MCF 10A (cell line): ENCODE results near the gene GLA. TPM values are rescaled to one million over a fixed set of nuclear protein-coding genes. Genes with fewer than 3 reads are reported as not detected.

ENCODE experiments used
- BruUV-seq: library from RNA; stranded (reverse); fragments of 400-500 nt; replicated peaks from 2 replicates; lab custom pipeline; 2021; lab: Mats Ljungman, UMichigan
- CTCF ChIA-PET: fragments of 300-600 bp; sonication (Branson Sonifier 250); formaldehyde crosslinking; extraction: SDS; loops from one replicate; lab custom pipeline; 2021; ENCODE audit warnings: antibody characterized with exemption, inconsistent platforms; lab: Yijun Ruan, JAX
- POLR2A ChIA-PET: fragments of 300-600, 350-650 bp; sonication (Branson Sonifier 250); formaldehyde crosslinking; extraction: SDS; loops from one replicate; lab custom pipeline; 2020; ENCODE audit warnings: antibody characterized with exemption, inconsistent platforms; lab: Yijun Ruan, JAX
- DNase-seq: peaks from one replicate; pipeline ENCODE4 v3.0.0-alpha.2; 2018; ENCODE audit not compliant: unreplicated experiment
- H3K27ac Mint-ChIP-seq: one replicate; pipeline ENCODE4 v1.8.0; 2022; ENCODE audit warnings: mild to moderate bottlenecking, low read depth, mixed read lengths; ENCODE audit not compliant: unreplicated experiment
- H3K27me3 Mint-ChIP-seq: one replicate; pipeline ENCODE4 v1.8.0; 2022; ENCODE audit warnings: mixed read lengths; ENCODE audit not compliant: insufficient read depth, unreplicated experiment
- H3K36me3 Mint-ChIP-seq: one replicate; pipeline ENCODE4 v1.8.0; 2022; ENCODE audit warnings: mild to moderate bottlenecking, moderate library complexity, mixed read lengths; ENCODE audit not compliant: insufficient read depth, unreplicated experiment
- H3K4me1 Mint-ChIP-seq: one replicate; pipeline ENCODE4 v1.8.0; 2022; ENCODE audit warnings: mixed read lengths; ENCODE audit not compliant: insufficient read depth, unreplicated experiment
- H3K4me3 Mint-ChIP-seq: one replicate; pipeline ENCODE4 v1.8.0; 2022; ENCODE audit warnings: mild to moderate bottlenecking, moderate library complexity, mixed read lengths; ENCODE audit not compliant: unreplicated experiment
- H3K9me3 Mint-ChIP-seq: one replicate; pipeline ENCODE4 v1.8.0; 2022; ENCODE audit warnings: mixed read lengths; ENCODE audit not compliant: unreplicated experiment
- CTCF ChIP-seq: fragments of 200-600 bp; IDR thresholded peaks from one replicate; pipeline ENCODE4 v1.8.0; 2022; ENCODE audit warnings: antibody characterized with exemption, mild to moderate bottlenecking; ENCODE audit not compliant: unreplicated experiment
- intact Hi-C: fragments of 100-400 bp; cut with micrococcal nuclease; formaldehyde crosslinking; loops from 2 replicates; pipeline ENCODE4 v1.14.1; 2022
- total RNA-seq: library from RNA; stranded (reverse); gene quantifications from 2 replicates; pipeline ENCODE4 v1.2.3, GENCODE V29; 2022

GLA gene
- total RNA-seq, 1 experiment from 2014 or later: 13.3 TPM

DNA sequence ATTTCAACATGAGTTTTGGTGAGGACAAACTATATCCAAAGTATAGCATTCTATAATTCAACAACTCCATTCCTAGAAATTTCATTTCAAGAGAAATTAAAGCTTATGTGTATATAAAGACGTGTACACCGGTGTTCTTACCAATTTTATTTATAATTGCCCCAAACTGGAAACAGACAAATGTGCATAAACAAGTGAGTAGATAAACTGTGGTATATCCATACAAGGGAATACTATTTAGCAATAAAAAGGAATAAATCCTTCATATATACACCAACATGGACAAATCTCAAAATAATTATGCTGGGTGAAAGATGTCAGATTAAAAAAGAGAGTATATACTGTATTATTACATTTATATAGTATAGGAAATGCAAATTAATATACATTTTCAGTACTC, 20.2 kb upstream of the GLA start:
- POLR2A ChIA-PET: no interaction called here

DNA sequence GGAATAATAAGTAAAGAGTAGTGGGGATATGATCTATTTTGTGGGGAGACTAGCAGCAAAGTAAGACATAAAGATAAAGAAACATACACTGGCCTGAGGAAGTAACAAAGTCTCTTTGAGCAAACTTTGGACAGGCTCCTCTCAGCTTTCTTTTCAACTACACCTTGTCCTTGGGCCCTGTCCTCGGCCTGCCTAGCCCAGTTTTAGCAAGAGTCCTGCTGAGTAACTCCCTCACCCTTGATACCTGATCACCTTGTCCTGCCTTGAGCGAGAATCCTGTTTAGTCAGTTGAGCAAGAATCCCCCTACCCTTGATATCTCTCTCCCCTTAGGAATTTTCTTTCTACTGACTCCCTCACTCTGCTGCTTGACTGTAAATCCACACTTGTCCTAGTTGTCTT, 11.8 kb upstream of the GLA start:
- BruUV-seq: no TSS peak
- H3K9me3 Mint-ChIP-seq: no peaks in the 10 kb centered on the region
- ChIA-PET CTCF (no interaction called here), POLR2A (interaction anchor here (1.3 kb wide), 1 partner anchor 10 kb away, joined by 4 read pairs; no protein-coding TSS in a partner anchor)
- no peak overlapping the region for H3K4me3 Mint-ChIP-seq
- intact Hi-C loops: loop anchor here (5.0 kb wide), 2 partner anchors 178 to 668 kb away; no protein-coding TSS in a partner anchor
- no peak for TF ChIP-seq CTCF
- H3K27ac Mint-ChIP-seq: no peak overlapping the region
- no peaks in the 10 kb centered on the region for H3K4me1 Mint-ChIP-seq
- H3K36me3 Mint-ChIP-seq: no peaks in the 10 kb centered on the region
- peaks cover 65% of the 10 kb centered on the region for H3K27me3 Mint-ChIP-seq
- DNase-seq: no peak

More for the DNA sequence above, 20.2 kb upstream of the GLA start:
- H3K27me3 Mint-ChIP-seq: peaks cover 25% of the 10 kb centered on the region
- H3K4me3 Mint-ChIP-seq: no peak overlapping the region
- H3K4me1 Mint-ChIP-seq: no peaks in the 10 kb centered on the region
- no peak for TF ChIP-seq CTCF
- CTCF ChIA-PET: interaction anchor here (3.3 kb wide), 1 partner anchor 12 kb away, joined by 28 read pairs; no protein-coding TSS in a partner anchor
- intact Hi-C loops: no loop called here
- no peaks in the 10 kb centered on the region for H3K9me3 Mint-ChIP-seq
- no TSS peak for BruUV-seq
- H3K36me3 Mint-ChIP-seq: no peaks in the 10 kb centered on the region
- DNase-seq: no peak
- H3K27ac Mint-ChIP-seq: no peak overlapping the region

- Mint-ChIP-seq H3K4me3 (no peak overlapping the region), H3K36me3 (peaks cover 9% of the 10 kb centered on the region), H3K27ac (no peak overlapping the region), H3K27me3 (peaks cover 63% of the 10 kb centered on the region), H3K9me3 (no peaks in the 10 kb centered on the region), H3K4me1 (no peaks in the 10 kb centered on the region)
- POLR2A ChIA-PET: no interaction called here
- intact Hi-C loops: loop anchor here (5.0 kb wide), 2 partner anchors 179 to 669 kb away; no protein-coding TSS in a partner anchor
- no TSS peak for BruUV-seq
- CTCF ChIA-PET: interaction anchor here (0.6 to 3.7 kb wide), 7 partner anchors 10 to 496 kb away, joined by 3 to 28 read pairs (median 4); no protein-coding TSS in a partner anchor
- no peak for TF ChIP-seq CTCF
- no peak for DNase-seq
Observed at GRCh38 chrX:101417981-101418841, 10.5 kb upstream of the GLA start.

- no peak for DNase-seq
- Mint-ChIP-seq H3K4me3 (no peak overlapping the region), H3K4me1 (no peaks in the 10 kb centered on the region), H3K27me3 (peaks cover 69% of the 10 kb centered on the region), H3K9me3 (no peaks in the 10 kb centered on the region), H3K36me3 (peaks cover 18% of the 10 kb centered on the region), H3K27ac (no peak overlapping the region)
- intact Hi-C loops: loop anchor here (5.0 kb wide), 2 partner anchors 180 to 670 kb away; no protein-coding TSS in a partner anchor
- CTCF ChIA-PET: interaction anchor here (0.6 to 3.7 kb wide), 11 partner anchors 11 to 495 kb away, joined by 3 to 28 read pairs (median 4); no protein-coding TSS in a partner anchor
- POLR2A ChIA-PET: no interaction called here
- TF ChIP-seq CTCF: no peak
- no TSS peak for BruUV-seq
Observed at GRCh38 chrX:101417190-101417589, 9.5 kb upstream of the GLA start.
